Measurements from ENCODE around the gene HHIP.

The HHIP gene

GRCh38 chr4:144645631-144646522, at the start of gene HHIP:
TSS of gene HHIP (plus strand) at chr4:144646156. CDS start at chr4:144646676, 520 bp downstream.
- FAIRE-seq = no peak

GRCh38 chr4:144597171-144597570, 48.8 kb upstream of the HHIP start:
- FAIRE-seq = no peak

- FAIRE-seq = no peak
These were observed 46.3 kb upstream of the HHIP start for GRCh38 chr4:144599621-144600020.

GRCh38 chr4:144611850-144612249, 34.1 kb upstream of the HHIP start:
- FAIRE-seq = no peak

GRCh38 chr4:144614850-144615585, 30.9 kb upstream of the HHIP start:
- FAIRE-seq = no peak

GRCh38 chr4:144621681-144622080, 24.3 kb upstream of the HHIP start:
- no peak for FAIRE-seq

GRCh38 chr4:144627663-144628076, 18.3 kb upstream of the HHIP start:
- no peak for FAIRE-seq

GRCh38 chr4:144633215-144633614, 12.7 kb upstream of the HHIP start:
- FAIRE-seq = no peak

GRCh38 chr4:144634978-144635747, 10.8 kb upstream of the HHIP start:
- no peak for FAIRE-seq

- no peak for FAIRE-seq
These were observed 1.4 kb upstream of the HHIP start for GRCh38 chr4:144644368-144645101.

- FAIRE-seq = no peak
These were observed 790 bp upstream of the HHIP start for GRCh38 chr4:144645102-144645630.

GRCh38 chr4:144646523-144647094, 653 bp downstream of the HHIP start:
- FAIRE-seq = no peak

GRCh38 chr4:144647095-144647561, 1.2 kb downstream of the HHIP start:
- no peak for FAIRE-seq

GRCh38 chr4:144647590-144647989, 1.6 kb downstream of the HHIP start:
- FAIRE-seq = no peak

GRCh38 chr4:144648042-144648441, 2.1 kb downstream of the HHIP start:
- no peak for FAIRE-seq

GRCh38 chr4:144649646-144650045, 3.7 kb downstream of the HHIP start:
- no peak for FAIRE-seq

- no peak for FAIRE-seq
These were observed 4.5 kb downstream of the HHIP start for GRCh38 chr4:144650311-144651005.

- FAIRE-seq = no peak
These were observed 8.0 kb downstream of the HHIP start for GRCh38 chr4:144653781-144654545.

GRCh38 chr4:144655491-144655890, 9.5 kb downstream of the HHIP start:
- FAIRE-seq = no peak

- FAIRE-seq = no peak
These were observed 10.9 kb downstream of the HHIP start for GRCh38 chr4:144656850-144657249.
